GM18870 (cell line): ENCODE data around the gene BRIP1.
"Not testable (repeated sequence)": the region's sequence is repeated elsewhere in the genome, so short reads cannot be mapped to it uniquely, and the experiment has no call there.

ENCODE experiments used
- ATAC-seq: cut with Tn5 transposase; IDR thresholded peaks from one replicate; pipeline ENCODE4 v1.9.1; 2021; ENCODE audit warnings: moderate library complexity; ENCODE audit not compliant: unreplicated experiment

The BRIP1 gene

DNA sequence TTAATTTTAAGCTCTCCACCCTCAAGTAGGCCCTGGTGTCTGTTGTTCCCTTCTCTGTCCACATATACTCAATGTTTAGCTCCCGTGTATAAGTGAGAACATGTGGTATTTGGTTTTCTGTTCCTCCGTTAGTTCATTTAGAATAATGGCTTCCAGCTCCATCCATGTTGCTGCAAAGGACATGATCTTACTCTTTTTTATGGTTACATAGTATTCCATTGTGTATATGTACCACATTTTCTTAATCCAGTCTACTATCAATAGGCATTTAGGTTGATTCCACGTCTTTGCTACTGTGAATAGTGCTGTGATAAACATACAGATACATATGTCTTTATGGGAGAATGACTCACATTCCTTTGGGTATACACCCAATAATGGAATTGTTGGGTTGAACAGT is 160.9 kb downstream of the BRIP1 start:
- no peak for ATAC-seq

DNA sequence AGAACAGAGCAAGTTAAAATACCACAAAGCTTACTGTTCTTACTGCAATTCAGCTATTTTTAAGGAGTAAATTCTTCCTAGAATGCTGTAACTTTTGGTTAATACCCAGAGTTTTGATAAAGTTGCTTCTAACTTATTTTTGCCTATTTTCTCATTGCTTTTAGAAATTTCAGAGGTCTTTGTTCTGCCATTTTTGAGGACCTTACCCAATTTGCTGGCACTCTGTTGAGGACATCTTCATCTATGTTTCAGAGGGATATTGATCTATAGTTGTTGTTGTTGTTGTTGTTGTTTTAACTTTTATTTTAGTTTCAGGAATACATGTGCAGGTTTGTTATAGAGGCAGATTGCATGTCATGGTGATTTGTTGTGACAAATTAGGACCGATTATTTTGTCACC is 161.3 kb downstream of the BRIP1 start:
- ATAC-seq, result no peak

DNA sequence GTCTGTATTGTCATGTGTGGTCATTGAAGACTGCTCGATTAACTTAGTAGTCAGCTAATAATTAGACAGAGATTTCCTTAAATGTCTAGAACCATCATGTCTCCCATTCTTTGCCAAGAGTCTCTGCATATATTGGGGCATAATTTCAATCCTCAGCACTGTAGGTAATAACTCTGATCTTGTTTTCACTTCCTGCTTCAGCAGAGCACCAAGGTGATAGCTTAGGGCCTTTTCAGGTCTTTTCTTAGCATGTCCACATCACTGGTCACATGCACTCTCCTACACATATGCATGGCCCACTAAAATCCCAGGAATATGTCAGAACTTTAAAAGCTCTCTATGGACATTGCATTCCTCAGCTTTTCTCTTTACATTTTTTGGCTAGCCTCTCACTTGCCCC is 162.0 kb downstream of the BRIP1 start:
- no peak for ATAC-seq

DNA sequence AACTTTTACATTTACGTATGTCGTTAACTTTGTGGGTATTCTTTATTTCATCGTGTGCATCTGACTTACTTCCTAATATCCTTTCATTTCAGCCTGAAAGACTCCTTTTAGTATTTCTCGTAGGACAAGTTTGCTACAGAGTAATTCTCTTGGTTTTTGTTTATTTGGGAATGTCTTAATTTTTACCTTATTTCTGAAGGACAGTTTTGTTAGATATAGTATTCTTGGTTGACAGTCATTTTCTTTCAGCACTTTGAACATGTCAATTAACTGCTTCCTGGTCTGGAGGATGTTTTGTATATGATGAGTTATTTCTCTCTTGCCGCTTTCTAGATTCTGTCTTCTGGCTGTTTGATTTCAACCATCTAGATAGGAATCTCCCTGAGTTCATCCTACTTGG is 163.1 kb downstream of the BRIP1 start:
- no peak for ATAC-seq

DNA sequence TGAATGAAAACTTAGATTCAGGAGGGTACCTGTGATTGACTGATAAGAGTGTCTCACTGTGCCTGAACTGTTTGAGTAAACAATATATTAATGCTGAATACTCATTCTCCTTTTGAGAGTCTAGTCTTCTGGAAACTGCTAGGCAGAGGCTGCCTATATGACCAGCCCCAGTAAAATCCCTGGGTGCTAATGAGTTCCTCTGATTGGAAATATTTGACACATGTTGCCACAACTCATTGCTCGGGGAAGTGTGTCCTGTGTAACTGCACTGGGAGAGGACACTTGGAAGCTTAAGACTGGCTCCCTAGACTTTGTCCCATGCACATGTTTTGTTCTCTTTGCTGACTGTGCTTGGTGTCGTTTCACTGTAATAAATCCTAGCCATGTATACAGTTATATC is 163.6 kb downstream of the BRIP1 start:
- ATAC-seq, result no peak

DNA sequence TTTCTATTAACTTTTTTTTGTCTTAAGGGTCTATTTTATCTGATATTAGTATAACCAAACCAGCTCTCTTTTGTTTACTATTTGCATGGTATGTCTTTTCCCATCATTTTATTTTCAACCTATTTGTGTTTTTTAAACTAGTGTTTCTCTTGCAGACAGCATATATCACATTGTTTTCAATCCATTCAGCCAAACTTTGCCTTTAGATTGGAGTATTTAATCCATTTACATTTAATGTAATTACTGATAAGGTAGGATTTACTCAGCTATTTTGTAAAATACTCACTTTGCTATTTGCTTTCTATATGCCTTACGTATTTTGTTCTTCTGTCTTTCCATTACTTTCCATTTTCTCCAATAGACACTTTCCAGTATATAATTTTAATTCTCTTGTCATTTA is 164.3 kb downstream of the BRIP1 start:
- ATAC-seq, result no peak

DNA sequence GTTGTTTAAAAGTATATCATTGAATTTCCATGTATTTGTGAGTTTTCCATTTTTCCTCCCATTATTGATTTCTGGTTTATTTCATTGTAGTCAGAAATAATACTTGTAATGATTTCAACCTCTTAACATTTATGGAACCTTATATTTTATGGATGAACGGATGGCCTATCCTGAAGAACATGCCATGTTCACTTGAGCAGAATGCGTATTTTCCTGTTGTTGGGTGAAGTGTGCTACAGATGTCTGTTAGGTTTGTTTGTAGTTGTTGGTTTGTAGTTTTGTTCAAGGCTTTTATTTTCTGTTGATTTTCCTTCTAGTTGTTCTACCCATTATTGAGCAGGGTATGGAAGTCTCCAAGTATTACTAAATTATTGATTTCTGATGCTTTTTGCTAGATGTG is 165.1 kb downstream of the BRIP1 start:
- ATAC-seq, result no peak

DNA sequence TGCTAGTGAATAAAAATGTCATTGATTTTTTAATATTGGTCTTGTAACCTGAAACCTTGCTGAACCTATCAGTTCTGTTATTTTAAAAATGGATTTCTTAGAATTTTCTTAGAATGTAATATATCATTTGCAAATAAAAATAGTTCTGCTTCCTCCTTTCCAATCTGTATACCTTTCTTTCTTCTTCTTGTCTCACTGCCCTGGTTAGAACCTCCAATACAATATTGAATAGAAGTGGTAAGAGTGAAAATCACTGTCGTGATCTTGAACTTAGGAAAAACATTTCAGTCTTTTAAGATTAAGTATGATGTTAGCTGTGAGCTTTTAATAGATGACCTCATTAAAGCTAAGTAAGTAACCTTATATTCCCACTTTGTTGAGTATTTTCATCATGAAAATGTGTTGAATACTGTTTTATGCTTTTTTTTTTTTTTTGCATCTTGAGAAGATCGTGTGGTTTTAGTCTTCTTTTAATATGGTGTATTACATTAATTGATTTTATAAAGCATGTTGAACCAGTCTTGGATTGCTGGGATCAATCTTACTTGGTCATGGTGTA is 167.5 kb downstream of the BRIP1 start:
- ATAC-seq, result no peak

DNA sequence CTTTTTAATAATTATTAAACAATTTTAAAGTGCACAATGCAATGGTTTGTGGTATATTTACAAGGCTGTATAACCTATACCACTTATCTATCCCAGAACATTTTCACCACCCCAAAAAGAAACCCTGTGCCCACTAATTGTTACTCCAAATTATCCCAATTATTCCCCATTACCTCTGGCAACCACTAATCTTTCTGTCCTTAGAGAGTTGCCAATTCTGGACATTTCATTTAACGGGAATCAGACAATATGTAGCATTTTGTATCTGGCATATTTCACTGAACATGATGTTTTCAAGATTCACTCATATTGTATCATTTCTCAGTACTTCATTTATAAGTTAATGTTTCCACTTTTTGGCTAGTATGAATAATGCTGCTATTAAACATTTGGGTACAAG is 169.2 kb downstream of the BRIP1 start:
- no peak for ATAC-seq

DNA sequence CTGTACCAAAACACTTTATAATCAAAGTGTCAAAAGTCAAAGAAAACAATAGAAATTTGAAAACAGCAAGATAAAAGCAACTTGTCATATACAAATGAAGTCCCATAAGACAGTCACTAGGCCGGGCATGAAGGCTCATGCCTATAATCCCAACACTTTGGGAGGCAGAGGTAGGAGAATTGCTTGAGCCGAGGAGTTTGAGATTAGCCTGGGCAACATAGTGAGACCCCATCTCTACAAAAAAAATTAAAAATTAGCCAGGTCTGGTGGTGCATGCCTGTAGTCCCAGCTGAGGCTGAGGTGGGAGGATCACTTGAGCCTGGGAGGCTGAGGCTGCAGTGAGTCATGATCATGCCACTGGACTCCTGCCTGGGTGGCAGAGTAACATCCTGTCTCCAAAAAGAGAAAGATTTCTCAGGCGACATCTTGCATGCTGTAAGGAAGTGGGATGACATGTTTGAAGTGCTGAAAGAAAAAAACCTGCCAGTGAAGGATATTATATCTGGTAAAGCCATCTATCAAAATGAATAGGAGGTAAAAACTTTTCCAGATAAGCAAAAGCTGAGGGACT is 173.6 kb downstream of the BRIP1 start:
- ATAC-seq, result no peak

DNA sequence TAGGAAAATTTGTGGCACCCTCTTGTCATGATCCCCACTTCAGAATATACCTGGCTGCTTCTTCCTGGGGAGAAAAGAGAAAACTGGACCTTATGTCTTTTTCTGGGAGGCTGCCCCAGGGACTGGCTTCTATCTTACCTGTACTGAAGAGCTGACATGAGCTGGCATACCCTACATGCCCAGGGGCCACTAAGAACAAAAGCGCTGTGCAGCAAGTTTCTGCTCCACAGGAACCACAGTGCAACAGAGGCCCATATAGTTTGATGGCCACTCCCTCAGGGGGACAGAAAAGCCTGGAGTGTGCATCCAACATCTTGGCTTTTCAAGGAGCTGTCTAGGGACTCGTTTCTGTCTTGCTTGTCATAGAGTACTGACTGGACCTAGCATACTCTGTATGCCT is 175.6 kb downstream of the BRIP1 start:
- ATAC-seq, result no peak

DNA sequence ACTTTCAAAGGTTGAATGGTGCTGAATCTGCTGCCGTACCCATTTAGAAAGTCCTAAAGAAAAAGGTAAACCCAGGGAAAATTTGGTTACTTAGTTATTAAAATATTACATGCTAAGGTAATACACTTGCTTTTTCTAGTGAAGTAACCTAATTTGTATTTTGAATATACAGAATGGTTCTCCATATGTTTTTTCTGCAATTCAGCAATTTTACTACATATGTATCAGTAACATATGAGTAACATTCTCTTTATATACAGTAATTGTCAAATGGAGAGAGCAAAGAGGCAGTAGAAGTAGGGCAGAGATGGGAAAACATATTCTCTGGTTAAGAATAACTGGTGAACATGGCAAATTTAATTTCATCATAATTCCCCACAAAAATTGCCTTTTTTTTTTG is 177.2 kb downstream of the BRIP1 start:
- no peak for ATAC-seq

DNA sequence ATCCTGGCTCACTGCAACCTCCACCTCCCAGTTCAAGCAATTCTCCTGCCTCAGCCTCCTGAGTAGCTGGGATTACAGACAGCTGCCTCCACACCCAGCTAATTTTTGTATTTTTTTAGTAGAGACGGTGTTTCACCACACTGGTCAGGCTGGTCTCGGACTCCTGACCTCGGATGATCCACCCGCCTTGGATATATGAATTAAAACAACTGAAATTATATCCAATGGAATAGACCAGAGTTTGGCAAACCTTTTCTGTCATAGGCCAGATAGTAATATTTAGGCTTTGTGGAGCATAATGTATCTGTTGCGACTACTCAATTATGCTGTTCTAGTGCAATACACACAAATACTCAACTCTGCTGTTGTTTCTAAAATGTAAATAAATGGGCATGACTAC is 178.5 kb downstream of the BRIP1 start:
- no peak for ATAC-seq

DNA sequence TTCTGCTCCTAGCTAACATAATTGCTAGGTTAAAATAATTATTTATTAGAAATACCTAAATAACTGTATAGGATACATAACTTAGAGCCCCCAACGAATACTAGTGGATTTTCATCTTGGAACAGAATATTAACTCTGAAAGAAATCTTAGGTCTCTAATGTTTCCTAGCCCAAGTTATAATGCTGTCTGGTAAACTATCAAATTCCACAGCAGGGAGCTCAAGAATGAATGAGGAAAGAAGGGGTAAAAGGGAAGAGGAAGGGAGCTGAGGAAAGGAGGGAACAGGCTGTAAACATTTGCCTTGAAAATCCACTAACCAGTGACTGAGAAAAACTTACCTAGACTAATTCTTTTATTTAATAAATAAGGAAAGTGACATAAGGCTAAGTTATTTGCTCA is 179.2 kb downstream of the BRIP1 start:
- no peak for ATAC-seq

DNA sequence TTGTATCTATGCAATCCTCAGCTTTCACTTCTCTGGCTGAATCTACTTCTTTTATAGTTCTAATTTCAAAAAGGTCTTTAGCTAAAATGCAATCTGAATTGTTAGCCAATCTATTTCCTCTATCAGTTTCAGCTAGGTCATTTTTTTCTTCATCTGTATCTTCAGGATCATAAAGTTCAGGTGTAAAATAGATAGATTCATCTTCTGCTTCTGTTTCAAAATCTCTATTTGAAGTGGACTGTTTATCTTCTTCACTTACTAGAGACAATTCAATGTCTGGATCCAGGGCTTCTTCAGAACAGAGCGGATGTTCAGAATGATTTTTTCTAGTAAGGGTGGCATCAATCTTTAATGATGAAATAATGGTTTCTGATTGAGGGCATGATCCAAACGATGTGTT is 179.9 kb downstream of the BRIP1 start:
- ATAC-seq, result no peak

DNA sequence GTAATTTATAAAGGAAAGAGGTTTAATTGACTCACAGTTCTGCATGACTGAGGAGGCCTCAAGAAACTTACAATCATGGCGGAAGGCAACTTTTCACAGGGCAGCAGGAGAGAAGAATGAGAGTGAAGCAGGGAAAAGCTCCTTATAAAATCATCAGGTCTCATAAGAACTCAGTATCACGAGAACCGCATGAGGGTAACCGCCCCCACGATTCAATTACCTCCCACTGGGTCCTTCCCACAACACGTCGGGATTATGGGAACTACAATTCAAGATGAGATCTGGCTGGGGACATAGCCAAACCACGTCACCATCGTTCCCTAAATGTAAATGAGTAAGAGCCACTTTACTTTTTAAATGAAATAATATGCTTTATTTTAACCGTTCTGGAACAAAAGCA is 182.4 kb downstream of the BRIP1 start:
- no peak for ATAC-seq

DNA sequence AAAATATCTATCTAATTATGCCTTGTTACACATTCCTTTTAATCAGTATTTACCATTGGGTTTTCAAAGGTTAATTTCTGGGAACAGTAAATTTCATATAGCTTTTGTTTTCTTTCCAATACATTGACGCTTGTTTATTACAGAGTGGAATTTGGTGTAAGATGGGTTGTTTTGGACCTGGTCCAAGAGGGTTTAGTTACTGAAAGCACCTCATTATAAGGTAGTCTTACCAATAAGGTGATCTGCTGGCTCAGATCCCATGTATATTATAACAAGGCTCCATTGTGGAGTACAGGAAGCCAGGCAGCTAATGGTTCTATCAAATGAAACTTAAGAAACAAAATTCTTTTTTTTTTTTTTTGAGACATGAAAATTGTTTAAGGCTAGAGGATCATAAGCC is 185.0 kb downstream of the BRIP1 start:
- ATAC-seq, result no peak

DNA sequence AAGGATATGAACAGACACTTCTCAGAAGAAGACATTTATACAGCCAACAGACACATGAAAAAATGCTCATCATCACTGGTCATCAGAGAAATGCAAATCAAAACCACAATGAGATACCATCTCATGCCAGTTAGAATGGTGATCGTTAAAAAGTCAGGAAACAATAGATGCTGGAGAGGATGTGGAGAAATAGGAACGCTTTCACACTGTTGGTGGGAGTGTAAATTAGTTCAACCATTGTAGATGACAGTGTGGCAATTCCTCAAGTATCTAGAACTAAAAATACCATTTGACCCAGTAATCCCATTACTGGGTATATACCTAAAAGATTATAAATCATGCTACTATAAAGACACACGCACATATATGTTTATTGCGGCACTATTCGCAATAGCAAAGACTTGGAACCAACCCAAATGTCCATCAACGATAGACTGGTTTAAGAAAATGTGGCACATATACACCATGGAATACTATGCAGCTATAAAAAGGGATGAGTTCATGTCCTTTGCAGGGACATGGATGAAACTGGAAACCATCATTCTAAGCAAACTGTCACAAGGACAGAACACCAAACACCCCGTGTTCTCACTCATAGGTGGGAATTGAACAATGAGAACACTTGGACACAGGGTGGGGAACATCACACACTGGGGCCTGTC is 186.0 kb downstream of the BRIP1 start:
- not testable (repeated sequence) for ATAC-seq

DNA sequence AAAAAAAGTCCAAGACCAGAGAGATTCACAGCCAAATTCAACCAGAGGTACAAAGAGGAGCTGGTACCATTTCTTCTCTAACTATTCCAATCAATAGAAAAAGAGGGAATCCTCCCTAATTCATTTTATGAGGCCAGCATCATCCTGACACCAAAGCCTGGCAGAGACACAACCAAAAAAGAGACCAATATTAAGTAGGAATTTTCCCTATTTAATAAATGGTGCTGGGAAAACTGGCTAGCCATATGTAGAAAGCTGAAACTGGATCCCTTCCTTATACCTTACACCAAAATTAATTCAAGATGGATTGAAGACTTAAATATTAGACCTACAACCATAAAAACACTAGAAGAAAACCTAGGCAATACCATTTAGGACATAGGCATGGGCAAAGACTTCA is 186.8 kb downstream of the BRIP1 start:
- ATAC-seq, result not testable (repeated sequence)

DNA sequence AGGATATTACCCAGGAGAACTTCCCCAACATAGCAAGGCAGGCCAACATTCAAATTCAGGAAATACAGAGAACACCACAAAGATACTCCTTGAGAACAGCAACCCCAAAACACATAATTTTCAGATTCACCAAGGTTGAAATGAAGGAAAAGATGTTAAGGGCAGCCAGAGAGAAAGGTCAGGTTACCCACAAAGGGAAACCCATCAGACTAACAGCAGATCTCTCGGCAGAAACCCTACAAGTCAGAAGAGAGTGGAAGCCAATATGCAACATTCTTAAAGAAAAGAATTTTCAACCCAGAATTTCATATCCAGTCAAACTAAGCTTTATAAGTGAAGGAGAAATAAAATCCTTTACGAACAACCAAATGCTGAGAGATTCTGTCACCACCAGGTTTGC is 188.7 kb downstream of the BRIP1 start:
- not testable (repeated sequence) for ATAC-seq

DNA sequence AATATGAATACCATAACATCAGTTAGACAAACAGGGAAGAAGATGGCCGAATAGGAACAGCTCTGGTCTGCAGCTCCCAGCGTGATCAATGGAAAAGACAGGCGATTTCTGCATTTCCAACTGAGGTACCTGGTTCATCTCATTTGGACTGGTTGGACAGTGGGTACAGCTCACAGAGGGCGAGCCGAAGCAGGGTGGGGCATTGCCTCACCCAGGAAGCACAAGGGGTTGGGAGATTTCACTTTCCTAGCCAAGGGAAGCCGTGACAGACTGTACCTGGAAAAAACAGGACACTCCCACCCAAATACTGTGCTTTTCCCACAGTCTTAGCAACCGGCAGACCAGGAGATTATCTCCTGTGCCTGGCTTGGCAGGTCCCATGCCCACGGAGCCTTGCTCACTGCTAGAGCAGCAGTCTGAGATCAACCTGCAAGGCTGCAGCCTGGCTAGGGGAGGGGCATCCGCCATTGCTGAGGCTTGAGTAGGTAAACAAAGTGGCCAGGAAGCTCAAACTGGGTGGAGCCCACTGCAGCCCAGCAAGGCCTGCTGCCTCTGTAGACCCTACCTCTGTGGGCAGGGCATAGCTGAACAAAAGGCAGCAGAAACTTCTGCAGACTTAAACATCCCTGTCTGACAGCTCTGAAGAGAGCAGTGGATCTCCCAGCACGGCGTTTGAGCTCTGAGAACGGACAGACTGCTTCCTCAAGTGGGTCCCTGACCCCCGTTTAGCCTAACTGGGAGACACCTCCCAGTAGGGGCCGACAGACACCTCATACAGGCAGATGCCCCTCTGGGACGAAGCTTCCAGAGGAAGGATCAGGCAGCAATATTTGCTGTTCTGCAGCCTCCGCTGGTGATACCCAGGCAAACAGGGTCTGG is 190.1 kb downstream of the BRIP1 start:
- not testable (repeated sequence) for ATAC-seq

DNA sequence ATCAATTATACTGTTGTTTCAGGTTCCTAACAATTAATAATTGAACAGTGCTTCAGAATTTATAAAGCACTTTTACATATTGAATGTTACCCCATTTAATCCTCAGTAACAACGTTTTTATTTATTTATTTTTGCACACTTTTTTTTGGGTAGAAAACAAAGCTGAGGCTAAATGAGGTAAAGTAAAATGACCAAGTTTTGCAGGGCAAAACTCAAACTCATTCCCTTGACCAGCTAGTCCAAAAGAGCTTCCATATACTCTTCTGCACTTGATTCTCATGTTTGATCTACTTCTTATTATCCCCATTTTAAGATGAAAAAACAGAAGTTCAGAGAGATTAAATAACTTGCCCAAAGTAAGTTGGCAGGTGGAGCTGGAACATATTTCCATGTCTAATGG is 191.2 kb downstream of the BRIP1 start:
- ATAC-seq, result no peak
